CD4-positive, alpha-beta memory T cell (primary cell): ENCODE measurements around the gene UBE2QL1. TPM values are rescaled to one million over a fixed set of nuclear protein-coding genes. Genes with fewer than 3 reads are reported as not detected.
"Not testable (repeated sequence)": the region's sequence is repeated elsewhere in the genome, so short reads cannot be mapped to it uniquely, and the experiment has no call there.

Source experiments
- CTCF ChIA-PET: fragments of 350-600 bp; sonication (Branson Sonifier 250); formaldehyde crosslinking; loops from one replicate; lab custom pipeline; 2021; ENCODE audit warnings: inconsistent platforms; ENCODE audit not compliant: partially characterized antibody; lab: Charles Lee
- POLR2A ChIA-PET: fragments of 350-600 bp; sonication (Branson Sonifier 250); formaldehyde crosslinking; loops from one replicate; lab custom pipeline; 2021; ENCODE audit not compliant: partially characterized antibody; lab: Charles Lee
- DNase-seq, 5 donors: peaks; one replicate each; pipeline versions ENCODE4 v3.0.0 to v3.0.0-alpha.2; 2020 to 2022; ENCODE audit warnings: mixed read lengths in 1 of 5
- H3K27ac ChIP-seq: one replicate; pipeline ENCODE4 v1.7.0; 2013; ENCODE audit warnings: low read depth, low read length
- H3K27me3 ChIP-seq: 2 replicates; pipeline ENCODE4 v1.7.0; 2013; ENCODE audit warnings: mild to moderate bottlenecking, low read length, moderate library complexity; ENCODE audit not compliant: insufficient read depth
- H3K36me3 ChIP-seq: 2 replicates; pipeline ENCODE4 v1.7.0; 2013; ENCODE audit warnings: mild to moderate bottlenecking, low read length, moderate library complexity; ENCODE audit not compliant: insufficient read depth
- H3K4me1 ChIP-seq: 2 replicates; pipeline ENCODE4 v1.7.0; 2013; ENCODE audit warnings: mild to moderate bottlenecking, low read length, moderate library complexity; ENCODE audit not compliant: insufficient read depth
- H3K4me3 ChIP-seq, 2 donors: one replicate each; pipeline ENCODE4 v1.7.0; 2013; ENCODE audit warnings: low read length in 2 of 2, mild to moderate bottlenecking in 1 of 2
- H3K9me3 ChIP-seq, 2 donors: one replicate each; pipeline ENCODE4 v1.7.0; 2013; ENCODE audit warnings: low read length in 2 of 2, control low read depth in 1 of 2; ENCODE audit not compliant: control insufficient read depth in 1 of 2
- H3K27ac Mint-ChIP-seq, 7 donors: one replicate each; pipeline ENCODE4 v1.8.0; 2020 to 2021; ENCODE audit warnings: mixed read lengths in 7 of 7, mild to moderate bottlenecking in 6 of 7, inconsistent platforms in 3 of 7, moderate library complexity in 3 of 7
- H3K27me3 Mint-ChIP-seq, 2 donors: one replicate each; pipeline ENCODE4 v1.8.0; 2020 to 2021; ENCODE audit warnings: mixed read lengths in 2 of 2
- H3K36me3 Mint-ChIP-seq, 2 donors: one replicate each; pipeline ENCODE4 v1.8.0; 2020 to 2021; ENCODE audit warnings: mixed read lengths in 2 of 2, inconsistent platforms in 1 of 2, mild to moderate bottlenecking in 1 of 2
- H3K4me1 Mint-ChIP-seq, 4 donors: one replicate each; pipeline ENCODE4 v1.8.0; 2020 to 2021; ENCODE audit warnings: mixed read lengths in 4 of 4, mild to moderate bottlenecking in 1 of 4
- H3K4me3 Mint-ChIP-seq, 8 donors: one replicate each; pipeline ENCODE4 v1.8.0; 2020 to 2021; ENCODE audit warnings: mixed read lengths in 8 of 8, mild to moderate bottlenecking in 7 of 8, moderate library complexity in 6 of 8, inconsistent platforms in 3 of 8
- H3K9me3 Mint-ChIP-seq, 8 donors: one replicate each; pipeline ENCODE4 v1.8.0; 2020 to 2021; ENCODE audit warnings: mixed read lengths in 8 of 8, mild to moderate bottlenecking in 5 of 8, inconsistent platforms in 3 of 8, moderate library complexity in 1 of 8
- intact Hi-C: fragments of 100-400 bp; cut with micrococcal nuclease; formaldehyde crosslinking; loops from one replicate; pipeline ENCODE4 v1.15.1; 2023
- polyA plus RNA-seq, 2 donors: library from polyadenylated mRNA; unstranded; fragments of 300-500 nt; fragmentation: Illumina TruSeq; gene quantifications; one replicate each; pipeline ENCODE4 v1.2.3, GENCODE V29; 2021
- total RNA-seq, 2 experiments: library from RNA; stranded (reverse); gene quantifications; one replicate each; pipeline ENCODE4 v1.2.3, GENCODE V29; 2021

UBE2QL1 gene
- total and polyA plus RNA-seq, 4 experiments from 2014 or later: not detected

DNA sequence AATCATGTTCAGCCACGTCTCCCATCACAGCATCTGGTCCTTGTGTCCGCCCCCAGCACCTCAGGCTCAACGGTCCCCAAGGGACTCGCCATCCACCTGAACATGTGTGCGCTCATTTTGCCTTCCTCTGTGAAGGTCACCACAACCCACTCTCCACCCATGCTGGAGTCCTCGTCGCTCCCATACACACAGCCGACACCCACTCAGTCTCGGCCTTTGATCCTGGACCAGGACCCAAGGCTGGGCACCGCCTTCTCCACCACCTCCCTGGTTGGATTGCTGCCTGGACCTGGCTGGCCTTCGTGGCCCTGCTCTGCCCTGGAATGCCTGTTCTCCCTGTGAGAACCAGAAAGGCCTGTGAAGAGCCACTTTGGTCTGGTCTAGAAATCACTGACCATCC, 60.3 kb downstream of the UBE2QL1 start:
- Histone ChIP-seq H3K9me3 (no peaks in the 10 kb centered on the region), H3K4me1 (no peaks in the 10 kb centered on the region), H3K4me3 (no peak overlapping the region), H3K36me3 (no peaks in the 10 kb centered on the region), H3K27me3 (no peaks in the 10 kb centered on the region), H3K27ac (no peak overlapping the region)
- POLR2A ChIA-PET: no interaction called here
- peak overlapping the region in 1 of 7 donors; percentile 64 for H3K27ac Mint-ChIP-seq
- peaks cover 0 to 7% (median 0%) of the 10 kb centered on the region in 8 donors for H3K9me3 Mint-ChIP-seq
- H3K4me1 Mint-ChIP-seq: no peaks in the 10 kb centered on the region
- CTCF ChIA-PET: no interaction called here
- intact Hi-C loops: no loop called here
- no peaks in the 10 kb centered on the region for H3K36me3 Mint-ChIP-seq
- peaks cover 9 to 21% of the 10 kb centered on the region in 2 donors for H3K27me3 Mint-ChIP-seq
- no peak for DNase-seq
- H3K4me3 Mint-ChIP-seq: no peak overlapping the region

DNA sequence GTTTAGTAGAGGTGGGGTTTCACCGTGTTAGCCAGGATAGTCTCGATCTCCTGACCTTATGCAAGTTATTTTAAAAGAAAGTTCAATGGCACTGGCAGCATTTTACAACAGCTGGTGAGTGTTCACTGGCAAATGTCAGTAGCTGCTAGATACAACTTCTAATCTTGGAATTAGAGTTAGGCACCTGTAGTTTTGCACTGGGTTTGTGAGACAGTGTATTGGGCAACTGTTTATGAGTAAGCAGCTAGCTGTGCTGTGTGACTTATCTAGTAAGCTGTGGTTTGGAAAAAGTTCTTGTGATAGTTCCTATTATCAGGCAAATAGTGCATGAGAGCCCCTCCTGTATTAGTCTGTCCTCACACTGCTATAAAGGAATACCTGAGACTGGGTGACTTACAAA, 61.5 kb downstream of the UBE2QL1 start:
- H3K27ac ChIP-seq: no peak overlapping the region
- peaks cover 7 to 19% of the 10 kb centered on the region in 2 donors for H3K27me3 Mint-ChIP-seq
- no peaks in the 10 kb centered on the region for H3K9me3 ChIP-seq
- no peaks in the 10 kb centered on the region for H3K36me3 ChIP-seq
- H3K4me3 ChIP-seq: no peak overlapping the region
- no peaks in the 10 kb centered on the region for H3K36me3 Mint-ChIP-seq
- H3K27me3 ChIP-seq: no peaks in the 10 kb centered on the region
- H3K4me1 Mint-ChIP-seq: no peaks in the 10 kb centered on the region
- intact Hi-C loops: no loop called here
- peaks cover 0 to 1% (median 0%) of the 10 kb centered on the region in 8 donors for H3K9me3 Mint-ChIP-seq
- ChIA-PET POLR2A (no interaction called here), CTCF (no interaction called here)
- DNase-seq: no peak
- H3K27ac Mint-ChIP-seq: no peak overlapping the region
- no peak overlapping the region for H3K4me3 Mint-ChIP-seq
- no peaks in the 10 kb centered on the region for H3K4me1 ChIP-seq

- H3K27me3 ChIP-seq: no peaks in the 10 kb centered on the region
- DNase-seq: no peak
- Mint-ChIP-seq H3K27me3 (peaks cover 5 to 14% of the 10 kb centered on the region in 2 donors), H3K36me3 (no peaks in the 10 kb centered on the region), H3K4me1 (no peaks in the 10 kb centered on the region), H3K9me3 (no peaks in the 10 kb centered on the region), H3K4me3 (no peak overlapping the region), H3K27ac (no peak overlapping the region)
- intact Hi-C loops: no loop called here
- ChIA-PET CTCF (no interaction called here), POLR2A (no interaction called here)
- no peaks in the 10 kb centered on the region for H3K4me1 ChIP-seq
- H3K27ac ChIP-seq: no peak overlapping the region
- no peak overlapping the region for H3K4me3 ChIP-seq
- H3K36me3 ChIP-seq: no peaks in the 10 kb centered on the region
- H3K9me3 ChIP-seq: no peaks in the 10 kb centered on the region
Measured at GRCh38 chr5:6510973-6511372, 62.3 kb downstream of the UBE2QL1 start.

- H3K36me3 Mint-ChIP-seq, H3K4me3 Mint-ChIP-seq, H3K4me1 Mint-ChIP-seq, intact Hi-C loops, H3K36me3 ChIP-seq, H3K9me3 ChIP-seq, H3K4me1 ChIP-seq, CTCF ChIA-PET, POLR2A ChIA-PET, H3K4me3 ChIP-seq, H3K27ac ChIP-seq, H3K27ac Mint-ChIP-seq, H3K9me3 Mint-ChIP-seq, DNase-seq, H3K27me3 ChIP-seq: not testable (repeated sequence)
- H3K27me3 Mint-ChIP-seq: peaks cover 3 to 19% of the 10 kb centered on the region in 2 donors
Measured at GRCh38 chr5:6515812-6516211, 67.2 kb downstream of the UBE2QL1 start.

GRCh38 chr5:6516823-6517222, 68.2 kb downstream of the UBE2QL1 start:
- H3K9me3 Mint-ChIP-seq: no peaks in the 10 kb centered on the region
- intact Hi-C loops: no loop called here
- no peaks in the 10 kb centered on the region for H3K9me3 ChIP-seq
- no peaks in the 10 kb centered on the region for H3K36me3 ChIP-seq
- no peak overlapping the region for H3K4me3 Mint-ChIP-seq
- H3K27ac Mint-ChIP-seq: no peak overlapping the region
- peaks cover 0 to 2% (median 0%) of the 10 kb centered on the region in 4 donors for H3K4me1 Mint-ChIP-seq
- H3K27me3 ChIP-seq: no peaks in the 10 kb centered on the region
- H3K36me3 Mint-ChIP-seq: no peaks in the 10 kb centered on the region
- no peaks in the 10 kb centered on the region for H3K4me1 ChIP-seq
- H3K27ac ChIP-seq: no peak overlapping the region
- DNase-seq: no peak
- H3K27me3 Mint-ChIP-seq: peaks cover 5 to 19% of the 10 kb centered on the region in 2 donors
- ChIA-PET CTCF (no interaction called here), POLR2A (no interaction called here)
- H3K4me3 ChIP-seq: no peak overlapping the region

GRCh38 chr5:6517510-6517909, 68.9 kb downstream of the UBE2QL1 start:
- CTCF ChIA-PET: no interaction called here
- Histone ChIP-seq H3K27ac (no peak overlapping the region), H3K36me3 (no peaks in the 10 kb centered on the region), H3K27me3 (no peaks in the 10 kb centered on the region), H3K4me3 (no peak overlapping the region), H3K9me3 (no peaks in the 10 kb centered on the region), H3K4me1 (no peaks in the 10 kb centered on the region)
- H3K4me1 Mint-ChIP-seq: peaks cover 0 to 2% (median 0%) of the 10 kb centered on the region in 4 donors
- H3K4me3 Mint-ChIP-seq: no peak overlapping the region
- no peaks in the 10 kb centered on the region for H3K9me3 Mint-ChIP-seq
- POLR2A ChIA-PET: no interaction called here
- peaks cover 5 to 19% of the 10 kb centered on the region in 2 donors for H3K27me3 Mint-ChIP-seq
- no peak for DNase-seq
- no peaks in the 10 kb centered on the region for H3K36me3 Mint-ChIP-seq
- no peak overlapping the region for H3K27ac Mint-ChIP-seq
- intact Hi-C loops: no loop called here

GRCh38 chr5:6518298-6519057, 69.8 kb downstream of the UBE2QL1 start:
- H3K4me1 ChIP-seq: no peaks in the 10 kb centered on the region
- Mint-ChIP-seq H3K27me3 (peaks cover 5 to 19% of the 10 kb centered on the region in 2 donors), H3K36me3 (no peaks in the 10 kb centered on the region), H3K9me3 (no peaks in the 10 kb centered on the region), H3K4me3 (no peak overlapping the region), H3K4me1 (peaks cover 0 to 2% (median 0%) of the 10 kb centered on the region in 4 donors), H3K27ac (no peak overlapping the region)
- POLR2A ChIA-PET: no interaction called here
- H3K36me3 ChIP-seq: no peaks in the 10 kb centered on the region
- no peak overlapping the region for H3K4me3 ChIP-seq
- no peak overlapping the region for H3K27ac ChIP-seq
- CTCF ChIA-PET: no interaction called here
- DNase-seq: no peak
- no peaks in the 10 kb centered on the region for H3K27me3 ChIP-seq
- intact Hi-C loops: no loop called here
- no peaks in the 10 kb centered on the region for H3K9me3 ChIP-seq
